HG02973 (cell line): ENCODE measurements around the gene ACSL3.

Experiments
- ATAC-seq: cut with Tn5 transposase; IDR thresholded peaks from one replicate; pipeline ENCODE4 v1.9.1; 2021; ENCODE audit warnings: moderate library complexity; ENCODE audit not compliant: unreplicated experiment

The ACSL3 gene

DNA sequence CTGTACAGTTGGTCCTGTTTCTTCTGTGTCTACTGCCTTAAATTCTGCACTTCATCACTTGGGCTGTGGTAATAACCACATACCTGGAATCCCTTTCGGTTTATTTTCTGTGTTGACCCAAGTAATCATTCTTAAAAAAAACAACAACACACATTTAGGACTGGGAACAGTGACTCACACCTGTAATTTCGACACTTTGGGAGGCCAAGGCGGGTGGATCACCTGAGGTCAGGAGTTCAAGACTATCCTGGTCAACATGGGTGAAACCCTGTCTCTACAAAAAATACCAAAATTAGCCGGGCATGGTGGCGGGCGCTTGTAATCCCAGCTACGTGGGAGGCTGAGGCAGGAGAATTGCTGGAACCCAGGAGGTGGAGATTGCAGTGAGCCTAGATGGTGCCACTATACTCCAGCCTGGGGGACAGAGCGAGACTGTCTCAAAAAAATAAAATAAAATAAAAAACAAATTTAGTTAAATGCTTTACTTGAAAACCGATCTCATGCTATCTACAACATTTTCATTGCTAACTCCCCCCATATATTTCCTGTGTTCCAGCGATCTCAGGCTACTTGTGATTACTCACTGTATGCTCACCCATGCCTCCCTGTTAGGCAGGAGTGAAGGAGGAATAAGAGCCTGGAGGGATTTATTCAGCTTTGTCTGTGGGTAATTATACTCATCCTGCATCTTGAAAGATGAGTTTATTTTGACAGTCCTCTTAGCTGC lies 18.2 kb downstream of the ACSL3 start:
- no peak for ATAC-seq

GRCh38 chr2:222879604-222879933 lies 18.7 kb downstream of the ACSL3 start:
- no peak for ATAC-seq

DNA sequence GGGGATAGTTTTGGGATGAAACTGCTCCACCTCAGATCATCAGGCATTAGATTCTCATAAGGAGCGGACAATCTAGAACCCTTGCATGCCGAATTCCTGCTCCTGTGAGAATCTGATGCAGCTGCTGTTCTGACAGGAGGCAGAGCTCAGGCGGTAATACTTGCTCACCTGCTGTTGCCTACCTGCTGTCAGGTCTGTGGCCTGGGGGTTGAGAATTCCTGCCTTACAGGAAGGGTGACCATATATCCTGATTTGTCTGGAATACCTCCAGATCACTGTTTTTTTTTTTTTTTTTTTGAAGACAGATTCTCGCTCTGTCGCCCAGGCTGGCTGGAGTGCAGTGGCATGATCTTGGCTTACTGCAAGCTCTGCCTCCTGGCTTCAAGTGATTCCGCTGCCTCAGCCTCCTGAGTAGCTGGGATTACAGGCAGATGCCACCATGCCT lies 21.7 kb downstream of the ACSL3 start:
- no peak for ATAC-seq

DNA sequence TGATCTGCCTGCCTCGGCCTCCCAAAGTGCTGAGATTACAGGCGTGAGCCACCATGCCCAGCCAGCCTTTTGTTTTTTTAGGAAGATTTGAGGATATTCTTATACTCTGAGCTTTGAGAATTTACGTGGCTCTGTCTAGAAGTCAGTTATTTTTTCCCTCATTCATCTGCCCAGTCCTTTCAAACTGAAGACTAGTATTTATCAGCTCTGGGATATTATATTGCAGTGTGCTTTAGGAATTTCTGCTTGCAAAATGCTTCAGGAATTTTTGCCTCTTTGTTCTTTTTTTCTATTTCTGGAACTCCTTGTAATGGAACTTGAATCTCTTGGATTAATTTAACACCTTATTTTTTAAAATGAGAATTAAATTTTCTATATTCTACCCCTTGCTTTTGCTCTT lies 22.6 kb downstream of the ACSL3 start:
- no peak for ATAC-seq

GRCh38 chr2:222884114-222884771 lies 23.4 kb downstream of the ACSL3 start:
- ATAC-seq, result no peak

- ATAC-seq, result no peak
Observed at GRCh38 chr2:222884805-222885424, 24.1 kb downstream of the ACSL3 start.

GRCh38 chr2:222887124-222887523 lies 26.3 kb downstream of the ACSL3 start:
- ATAC-seq, result no peak

DNA sequence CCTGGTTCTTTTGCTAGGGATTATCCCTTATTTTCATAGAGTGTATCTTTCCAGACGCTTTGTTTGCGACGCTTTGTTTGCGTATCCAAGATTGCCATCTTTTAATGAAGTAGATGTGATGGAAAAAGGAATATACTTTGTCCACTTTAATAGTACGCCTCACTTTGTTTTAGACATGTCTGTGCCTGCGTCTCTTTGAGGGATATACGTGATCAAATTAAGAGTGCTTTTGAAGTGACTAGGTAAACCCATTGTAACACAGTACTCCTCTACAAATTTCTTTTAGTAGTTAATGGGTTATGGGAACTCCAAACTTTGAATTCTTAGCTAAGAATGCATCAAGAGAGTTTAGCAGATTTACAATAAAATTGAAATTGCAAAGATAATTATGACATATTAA lies 27.9 kb downstream of the ACSL3 start:
- no peak for ATAC-seq

- ATAC-seq, result no peak
Observed at GRCh38 chr2:222891890-222892289, 31.1 kb downstream of the ACSL3 start.

GRCh38 chr2:222892321-222892720 lies 31.5 kb downstream of the ACSL3 start:
- ATAC-seq, result no peak

- ATAC-seq, result no peak
Observed at GRCh38 chr2:222892761-222893160, 31.9 kb downstream of the ACSL3 start.

- no peak for ATAC-seq
Observed at GRCh38 chr2:222893716-222894115, 32.9 kb downstream of the ACSL3 start.

GRCh38 chr2:222895144-222895543 lies 34.3 kb downstream of the ACSL3 start:
- no peak for ATAC-seq

- ATAC-seq, result no peak
Observed at GRCh38 chr2:222897898-222898297, 37.1 kb downstream of the ACSL3 start.

GRCh38 chr2:222899413-222900181 lies 38.8 kb downstream of the ACSL3 start:
- ATAC-seq, result no peak

GRCh38 chr2:222900354-222900753 lies 39.5 kb downstream of the ACSL3 start:
- ATAC-seq, result no peak

DNA sequence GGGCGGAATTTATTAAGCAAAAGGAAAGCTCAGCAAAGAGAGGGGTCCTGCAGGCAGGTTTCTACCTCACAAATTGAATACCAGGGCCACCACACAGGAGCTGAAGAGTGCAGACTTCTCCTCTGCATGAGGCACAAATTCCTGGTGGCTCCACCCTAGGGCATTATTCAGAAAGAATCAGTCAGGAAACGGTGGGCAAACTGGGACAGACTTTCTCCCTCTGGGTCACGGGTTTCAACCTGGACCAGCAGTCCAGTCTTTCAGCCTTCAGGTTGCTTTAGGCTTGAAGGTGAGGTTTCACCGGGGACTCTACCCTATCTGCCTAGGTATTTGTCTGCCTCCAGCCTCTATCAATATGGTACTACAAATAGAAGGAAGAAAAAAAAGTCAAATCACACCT lies 41.8 kb downstream of the ACSL3 start:
- no peak for ATAC-seq

GRCh38 chr2:222903234-222904220 lies 42.7 kb downstream of the ACSL3 start:
- ATAC-seq, result peak; percentile 75

DNA sequence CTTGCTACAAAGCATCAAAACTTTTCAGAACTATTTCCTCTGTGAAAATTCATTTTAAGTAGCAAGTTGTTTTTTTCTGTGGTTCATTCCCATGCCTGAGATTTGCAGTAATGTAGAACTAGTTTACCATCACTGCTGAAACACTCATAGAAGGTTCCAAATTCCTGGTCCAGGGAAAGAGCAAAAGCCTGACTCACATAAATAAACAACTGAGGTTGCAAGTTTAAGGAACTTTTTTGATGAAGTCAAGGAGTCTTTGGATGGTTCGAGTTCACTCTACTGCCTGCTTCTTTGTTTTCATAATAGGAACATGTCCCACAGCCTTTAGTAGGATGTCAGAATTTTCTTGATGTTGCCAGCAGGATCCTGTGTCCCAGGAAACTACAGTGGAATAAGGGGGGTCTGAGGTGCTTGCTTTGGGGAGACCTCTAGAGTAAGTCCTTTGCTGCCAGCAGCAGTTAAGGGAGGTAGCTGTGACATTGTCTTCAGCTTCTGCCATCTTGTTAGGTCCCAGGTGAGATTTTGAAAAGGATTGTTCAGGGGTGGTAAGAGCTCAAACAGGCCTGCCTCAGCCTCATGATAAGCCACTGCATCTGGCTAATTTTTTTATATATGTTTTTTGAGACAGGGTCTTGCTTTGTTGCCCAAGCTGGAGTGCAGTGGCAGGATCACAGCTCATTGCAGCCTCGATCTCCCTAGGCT lies 43.9 kb downstream of the ACSL3 start:
- ATAC-seq, result no peak

GRCh38 chr2:222907048-222907447 lies 46.2 kb downstream of the ACSL3 start:
- ATAC-seq, result no peak
